ENCODE measurements around the gene INSYN2A. TPM values are rescaled to one million over a fixed set of nuclear protein-coding genes. Genes with fewer than 3 reads are reported as not detected.

The INSYN2A gene
- total RNA-seq, 4 donors from 2014 or later, result 0.27 to 6.6 (median 0.66) TPM; not detected in 1

- DNase-seq, result no peak
- Histone ChIP-seq H3K4me3 (no peak overlapping the region), H3K4me1 (no peaks in the 10 kb centered on the region), H3K27ac (no peak overlapping the region), H3K27me3 (no peaks in the 10 kb centered on the region), H3K36me3 (no peaks in the 10 kb centered on the region), H3K9me3 (no peaks in the 10 kb centered on the region)
- TF ChIP-seq CTCF (IDR thresholded peaks at IDR 0.05) (no peak), POLR2A (IDR thresholded peaks at IDR 0.05) (no peak)
Observed at GRCh38 chr10:127153181-127153580, 43.2 kb downstream of the INSYN2A start.

GRCh38 chr10:127151981-127152699, 44.3 kb downstream of the INSYN2A start:
- Histone ChIP-seq H3K9me3 (no peaks in the 10 kb centered on the region), H3K4me3 (no peak overlapping the region), H3K27ac (no peak overlapping the region), H3K27me3 (no peaks in the 10 kb centered on the region), H3K36me3 (no peaks in the 10 kb centered on the region), H3K4me1 (no peaks in the 10 kb centered on the region)
- no peak for DNase-seq
- TF ChIP-seq POLR2A (IDR thresholded peaks at IDR 0.05) (no peak), CTCF (IDR thresholded peaks at IDR 0.05) (no peak)

- TF ChIP-seq CTCF (IDR thresholded peaks at IDR 0.05) (no peak), POLR2A (IDR thresholded peaks at IDR 0.05) (no peak)
- Histone ChIP-seq H3K4me1 (no peaks in the 10 kb centered on the region), H3K4me3 (no peak overlapping the region), H3K27ac (no peak overlapping the region), H3K27me3 (no peaks in the 10 kb centered on the region), H3K9me3 (no peaks in the 10 kb centered on the region), H3K36me3 (no peaks in the 10 kb centered on the region)
- no peak for DNase-seq
Observed at GRCh38 chr10:127151541-127151940, 44.9 kb downstream of the INSYN2A start.

GRCh38 chr10:127150136-127150535, 46.3 kb downstream of the INSYN2A start:
- Histone ChIP-seq H3K4me1 (no peaks in the 10 kb centered on the region), H3K9me3 (no peaks in the 10 kb centered on the region), H3K4me3 (no peak overlapping the region), H3K27me3 (no peaks in the 10 kb centered on the region), H3K27ac (no peak overlapping the region), H3K36me3 (no peaks in the 10 kb centered on the region)
- DNase-seq, result no peak
- TF ChIP-seq POLR2A (IDR thresholded peaks at IDR 0.05) (no peak), CTCF (IDR thresholded peaks at IDR 0.05) (no peak)

- Histone ChIP-seq H3K9me3 (no peaks in the 10 kb centered on the region), H3K27ac (no peak overlapping the region), H3K4me1 (no peaks in the 10 kb centered on the region), H3K4me3 (no peak overlapping the region), H3K36me3 (no peaks in the 10 kb centered on the region), H3K27me3 (no peaks in the 10 kb centered on the region)
- no peak for DNase-seq
- TF ChIP-seq CTCF (IDR thresholded peaks at IDR 0.05) (no peak), POLR2A (IDR thresholded peaks at IDR 0.05) (no peak)
Observed at GRCh38 chr10:127149501-127150081, 46.8 kb downstream of the INSYN2A start.

Data from Peyer's patch (tissue), 4 donors.